GM12872 (cell line): ENCODE measurements around the gene AK9.

Experiments used
- TF ChIP-seq, protein P1 (sequence below): IDR thresholded peaks from 3 replicates; pipeline ENCODE4 v1.5.1; 2011; ENCODE audit warnings: low read depth, mild to moderate bottlenecking, low read length, moderate library complexity; ENCODE audit not compliant: insufficient read depth

The AK9 gene

DNA sequence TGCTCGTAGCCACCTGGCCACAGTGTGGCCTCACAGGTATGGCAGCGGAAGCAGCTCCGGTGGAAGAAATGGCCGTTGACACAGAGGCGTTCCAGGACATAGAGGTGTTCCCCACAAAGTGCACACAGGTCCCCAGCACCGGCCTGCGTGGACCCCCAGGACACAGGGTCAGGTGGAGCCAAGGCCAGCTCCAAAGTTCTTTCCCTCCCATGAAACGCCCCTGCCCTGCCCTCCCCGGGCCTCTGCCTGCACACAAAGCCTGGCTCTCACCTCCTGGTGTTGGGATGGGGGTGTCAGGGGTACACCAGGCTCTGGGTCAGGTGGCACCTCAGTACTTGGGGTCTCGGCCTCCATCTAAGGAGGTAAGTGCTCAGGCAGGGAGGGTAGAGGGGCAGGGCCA lies 243.9 kb downstream of the AK9 start:
- TF ChIP-seq, protein P1, sequence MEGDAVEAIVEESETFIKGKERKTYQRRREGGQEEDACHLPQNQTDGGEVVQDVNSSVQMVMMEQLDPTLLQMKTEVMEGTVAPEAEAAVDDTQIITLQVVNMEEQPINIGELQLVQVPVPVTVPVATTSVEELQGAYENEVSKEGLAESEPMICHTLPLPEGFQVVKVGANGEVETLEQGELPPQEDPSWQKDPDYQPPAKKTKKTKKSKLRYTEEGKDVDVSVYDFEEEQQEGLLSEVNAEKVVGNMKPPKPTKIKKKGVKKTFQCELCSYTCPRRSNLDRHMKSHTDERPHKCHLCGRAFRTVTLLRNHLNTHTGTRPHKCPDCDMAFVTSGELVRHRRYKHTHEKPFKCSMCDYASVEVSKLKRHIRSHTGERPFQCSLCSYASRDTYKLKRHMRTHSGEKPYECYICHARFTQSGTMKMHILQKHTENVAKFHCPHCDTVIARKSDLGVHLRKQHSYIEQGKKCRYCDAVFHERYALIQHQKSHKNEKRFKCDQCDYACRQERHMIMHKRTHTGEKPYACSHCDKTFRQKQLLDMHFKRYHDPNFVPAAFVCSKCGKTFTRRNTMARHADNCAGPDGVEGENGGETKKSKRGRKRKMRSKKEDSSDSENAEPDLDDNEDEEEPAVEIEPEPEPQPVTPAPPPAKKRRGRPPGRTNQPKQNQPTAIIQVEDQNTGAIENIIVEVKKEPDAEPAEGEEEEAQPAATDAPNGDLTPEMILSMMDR, result no peak

DNA sequence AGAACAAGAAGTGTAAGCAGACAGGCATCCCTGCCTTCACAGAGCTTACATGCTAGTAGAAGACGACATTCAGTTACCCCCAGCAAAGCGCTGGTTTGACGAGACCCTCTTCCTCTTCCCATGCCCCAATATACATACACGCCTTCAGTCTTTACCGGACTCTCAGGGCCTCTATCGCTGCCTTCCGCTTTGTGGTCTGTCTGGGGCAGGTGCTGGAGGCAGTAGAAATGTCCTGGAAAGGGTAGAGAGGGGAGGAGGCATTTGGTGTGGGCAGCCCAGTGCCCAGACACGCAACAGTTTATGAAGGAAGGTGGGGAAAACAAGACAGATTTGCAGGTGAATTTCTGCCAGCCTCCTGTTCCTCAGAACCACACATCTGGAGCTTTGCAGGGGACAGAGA lies 244.5 kb downstream of the AK9 start:
- TF ChIP-seq, protein P1, result no peak

DNA sequence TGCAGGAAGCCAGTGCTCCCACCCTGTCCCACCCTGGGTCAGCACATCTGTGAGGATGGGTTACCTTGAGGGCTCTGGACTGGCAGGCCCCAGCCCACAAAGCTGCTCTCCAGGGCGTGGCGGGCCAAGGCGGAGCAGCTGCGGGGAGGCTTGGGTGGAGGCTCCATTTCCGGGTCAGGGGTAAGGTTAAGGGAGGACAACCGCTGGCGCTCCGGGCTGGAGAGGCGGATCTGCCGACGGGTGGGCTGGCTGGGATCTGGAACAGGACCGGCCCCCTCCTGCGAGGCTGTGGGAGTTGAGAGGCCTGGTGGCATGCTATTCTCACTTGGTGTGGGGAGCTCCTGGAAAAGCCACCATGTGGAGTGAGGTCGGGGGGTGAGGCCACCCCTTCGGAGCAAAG lies 244.9 kb downstream of the AK9 start:
- TF ChIP-seq, protein P1, result no peak

DNA sequence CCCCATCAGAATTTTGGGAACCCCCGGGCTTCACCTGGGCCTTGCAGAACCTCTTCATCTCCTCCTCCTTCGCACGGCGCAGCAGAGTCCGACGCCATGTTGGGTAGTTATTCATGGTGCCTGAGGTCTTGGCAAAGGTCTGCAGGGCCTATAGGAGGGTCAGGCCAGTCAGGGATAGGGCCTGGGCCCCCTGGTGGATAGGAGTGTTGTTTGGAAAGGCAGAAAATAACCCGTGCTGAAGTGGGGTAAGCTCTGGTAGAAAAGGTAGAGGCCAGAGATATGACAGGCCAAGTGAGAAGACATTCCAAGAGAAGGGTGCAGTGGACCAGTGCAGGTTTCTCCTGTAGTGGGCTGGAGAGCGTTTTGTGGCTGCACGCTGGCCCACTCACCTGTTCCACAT lies 245.6 kb downstream of the AK9 start:
- TF ChIP-seq, protein P1, result 0 out of 3 replicates have a peak, but pooled peaks have one; percentile 13

DNA sequence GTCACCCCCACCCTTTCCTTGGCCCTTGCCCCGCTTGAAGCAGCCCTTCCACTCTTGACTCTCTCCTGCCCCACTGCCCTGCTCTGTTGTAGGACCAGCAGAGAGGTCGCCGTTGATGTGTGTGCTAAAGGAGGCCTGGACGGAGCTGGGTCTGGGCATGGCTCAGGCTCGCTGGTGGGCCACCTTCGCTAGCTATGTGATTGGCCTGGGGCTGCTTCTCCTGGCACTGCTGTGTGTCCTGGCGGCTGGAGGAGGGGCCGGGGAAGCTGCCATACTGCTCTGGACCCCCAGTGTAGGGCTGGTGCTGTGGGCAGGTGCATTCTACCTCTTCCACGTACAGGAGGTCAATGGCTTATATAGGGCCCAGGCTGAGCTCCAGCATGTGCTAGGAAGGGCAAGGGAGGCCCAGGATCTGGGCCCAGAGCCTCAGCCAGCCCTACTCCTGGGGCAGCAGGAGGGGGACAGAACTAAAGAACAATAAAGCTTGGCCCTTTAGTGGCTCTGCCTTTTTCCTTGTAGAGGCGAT lies 247.5 kb downstream of the AK9 start:
- TF ChIP-seq, protein P1, result no peak
